GM12864 (cell line): ENCODE results near the gene DUSP12.

ENCODE experiments used
- DNase-seq: peaks from one replicate; pipeline ENCODE4 v3.0.0-alpha.2; 2011; ENCODE audit warnings: low read depth
- H3K4me3 ChIP-seq: 2 replicates; pipeline ENCODE4 v1.5.1; 2011; ENCODE audit warnings: mild to moderate bottlenecking, low read depth, low read length, control low read depth
- TF ChIP-seq, protein P1 (sequence below): IDR thresholded peaks from 2 replicates; pipeline ENCODE4 v1.5.1; 2011; ENCODE audit warnings: low read depth, mild to moderate bottlenecking, moderate library complexity, low read length, control low read depth, inconsistent platforms; ENCODE audit errors: missing control alignments

DUSP12 gene

DNA sequence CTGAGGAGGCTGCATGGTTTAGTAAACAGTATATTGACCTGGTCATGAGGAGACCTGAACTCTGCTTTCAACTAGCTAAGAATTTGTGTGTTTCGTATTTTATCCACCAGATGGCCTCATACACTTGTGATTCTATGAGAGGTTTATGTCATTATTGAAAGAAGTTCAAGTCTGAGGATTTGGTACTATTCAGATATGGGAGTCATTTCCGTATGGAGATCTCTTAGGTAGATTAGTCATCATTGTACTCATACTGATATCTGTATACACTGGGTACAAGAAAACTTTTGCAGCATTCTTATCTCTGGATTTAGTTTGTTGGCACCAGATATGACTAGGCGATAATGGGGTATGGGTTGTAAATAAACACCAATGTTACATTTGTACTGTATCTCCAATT is 43.2 kb downstream of the DUSP12 start:
- TF ChIP-seq, protein P1, sequence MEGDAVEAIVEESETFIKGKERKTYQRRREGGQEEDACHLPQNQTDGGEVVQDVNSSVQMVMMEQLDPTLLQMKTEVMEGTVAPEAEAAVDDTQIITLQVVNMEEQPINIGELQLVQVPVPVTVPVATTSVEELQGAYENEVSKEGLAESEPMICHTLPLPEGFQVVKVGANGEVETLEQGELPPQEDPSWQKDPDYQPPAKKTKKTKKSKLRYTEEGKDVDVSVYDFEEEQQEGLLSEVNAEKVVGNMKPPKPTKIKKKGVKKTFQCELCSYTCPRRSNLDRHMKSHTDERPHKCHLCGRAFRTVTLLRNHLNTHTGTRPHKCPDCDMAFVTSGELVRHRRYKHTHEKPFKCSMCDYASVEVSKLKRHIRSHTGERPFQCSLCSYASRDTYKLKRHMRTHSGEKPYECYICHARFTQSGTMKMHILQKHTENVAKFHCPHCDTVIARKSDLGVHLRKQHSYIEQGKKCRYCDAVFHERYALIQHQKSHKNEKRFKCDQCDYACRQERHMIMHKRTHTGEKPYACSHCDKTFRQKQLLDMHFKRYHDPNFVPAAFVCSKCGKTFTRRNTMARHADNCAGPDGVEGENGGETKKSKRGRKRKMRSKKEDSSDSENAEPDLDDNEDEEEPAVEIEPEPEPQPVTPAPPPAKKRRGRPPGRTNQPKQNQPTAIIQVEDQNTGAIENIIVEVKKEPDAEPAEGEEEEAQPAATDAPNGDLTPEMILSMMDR: peak; percentile 35
- H3K4me3 ChIP-seq: no peak overlapping the region
- no peak for DNase-seq

DNA sequence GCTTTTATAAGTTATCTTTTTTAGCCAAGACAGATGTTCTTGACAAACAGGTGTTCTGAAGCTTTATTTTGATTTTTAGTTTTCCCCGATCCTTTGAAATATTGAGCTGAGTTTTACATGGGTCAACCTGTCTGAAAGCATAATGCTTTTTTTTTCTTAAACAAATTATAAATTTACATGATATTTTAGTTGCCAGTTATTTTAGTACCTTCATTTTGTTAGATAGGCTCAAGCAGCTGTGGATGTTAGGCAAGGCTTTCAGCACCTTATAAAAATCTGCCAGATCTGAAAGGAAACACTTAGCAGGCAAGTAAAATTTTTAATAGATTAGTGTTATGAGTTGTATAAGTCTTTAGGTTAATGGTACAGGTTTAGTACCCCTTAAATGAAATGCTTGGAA is 50.2 kb downstream of the DUSP12 start:
- no peak overlapping the region for H3K4me3 ChIP-seq
- TF ChIP-seq, protein P1: no peak
- DNase-seq: no peak

DNA sequence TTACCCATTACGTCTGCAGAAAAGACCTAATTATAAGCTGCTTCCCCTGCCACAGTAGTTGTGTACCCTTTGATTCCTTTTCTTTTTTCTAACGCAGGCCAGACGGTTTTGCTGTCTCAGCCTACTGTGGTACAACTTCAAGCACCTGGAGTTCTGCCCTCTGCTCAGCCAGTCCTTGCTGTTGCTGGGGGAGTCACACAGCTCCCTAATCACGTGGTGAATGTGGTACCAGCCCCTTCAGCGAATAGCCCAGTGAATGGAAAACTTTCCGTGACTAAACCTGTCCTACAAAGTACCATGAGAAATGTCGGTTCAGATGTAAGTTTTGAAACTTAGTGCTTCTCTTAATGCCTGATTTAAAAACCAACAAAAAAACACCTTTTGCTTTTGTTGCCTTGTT is 52.4 kb downstream of the DUSP12 start:
- TF ChIP-seq, protein P1: no peak
- no peak overlapping the region for H3K4me3 ChIP-seq
- no peak for DNase-seq

DNA sequence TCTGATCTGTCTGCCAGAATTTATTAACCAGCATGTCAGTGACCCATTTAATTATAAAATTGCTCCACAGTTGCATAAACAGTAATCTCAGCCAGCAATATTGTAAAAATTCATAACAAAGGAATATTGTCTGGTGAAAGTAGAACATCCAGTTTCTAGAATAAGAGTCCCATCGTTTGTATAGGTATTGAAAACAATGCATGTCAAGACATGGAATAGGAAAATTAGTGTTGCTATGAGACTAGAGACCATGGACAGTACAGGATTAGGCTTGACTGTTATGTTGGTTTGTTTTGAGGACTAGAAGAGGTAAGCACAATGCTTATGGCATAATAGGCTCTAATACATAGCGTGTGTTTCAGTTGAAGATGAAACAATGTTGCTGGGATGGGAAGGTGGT is 53.6 kb downstream of the DUSP12 start:
- TF ChIP-seq, protein P1: no peak
- no peak overlapping the region for H3K4me3 ChIP-seq
- no peak for DNase-seq

- DNase-seq: no peak
- H3K4me3 ChIP-seq: no peak overlapping the region
- TF ChIP-seq, protein P1: no peak
These were observed 56.0 kb downstream of the DUSP12 start for GRCh38 chr1:161805399-161806197.
